ENCODE measurements around the gene TCOF1.
A peak's percentile ranks its signal among the peaks of the same experiment; 100 is the strongest.
"Not testable (repeated sequence)": the region's sequence is repeated elsewhere in the genome, so short reads cannot be mapped to it uniquely, and the experiment has no call there.

The TCOF1 gene

DNA sequence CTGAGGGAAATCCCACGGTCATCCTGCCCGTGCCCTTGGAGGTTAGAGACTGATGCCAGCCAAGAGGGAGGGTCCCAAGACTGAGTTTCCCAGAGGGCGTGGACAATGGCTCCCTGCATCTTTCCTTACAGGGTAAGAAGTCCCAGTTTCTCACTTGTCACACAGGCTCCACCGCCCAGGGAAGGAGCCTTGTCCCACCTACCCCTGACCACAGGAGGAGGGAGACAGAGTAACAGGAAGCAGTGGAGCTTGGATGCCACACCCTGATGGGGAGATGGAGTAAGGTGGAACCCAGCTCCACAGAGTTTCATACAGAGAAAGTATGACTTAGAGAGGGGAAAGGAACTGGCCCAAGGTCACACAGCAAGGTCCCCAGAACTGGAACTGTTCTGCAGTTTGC, 64.6 kb downstream of the TCOF1 start:
- Mint-ChIP-seq H3K36me3 (ENCODE audit: insufficient read depth) (no peaks in the 10 kb centered on the region), H3K4me3 (no peak overlapping the region), H3K9me3 (no peaks in the 10 kb centered on the region), H3K27me3 (no peaks in the 10 kb centered on the region), H3K4me1 (peaks cover 18% of the 10 kb centered on the region), H3K27ac (ENCODE audit: low read depth) (no peak overlapping the region)
- DNase-seq (ENCODE audit: low spot score in 2 of 2) (no peak), ATAC-seq (replicated peaks; ENCODE audit: extremely low read depth, poor library complexity, severe bottlenecking) (no peak)

DNA sequence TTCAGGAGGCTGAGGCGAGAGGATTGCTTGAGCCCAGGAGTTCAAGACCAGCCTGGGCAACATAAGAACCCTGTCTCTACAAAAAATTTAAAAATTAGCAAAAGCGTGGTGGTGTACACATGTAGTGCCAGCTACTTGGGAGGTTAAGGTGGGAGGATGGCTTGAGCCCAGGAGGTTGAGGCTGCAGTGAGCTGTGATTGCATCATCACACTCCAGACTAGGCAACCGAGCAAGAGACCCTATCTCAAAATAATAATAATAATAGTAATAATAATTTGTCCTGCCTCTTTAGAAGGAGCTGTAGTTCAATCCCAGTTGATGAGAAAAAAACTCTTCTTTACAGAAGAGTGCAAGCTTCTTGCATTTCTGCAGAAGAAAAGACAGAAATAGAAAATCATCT, 65.3 kb downstream of the TCOF1 start:
- DNase-seq (ENCODE audit: low spot score in 2 of 2) (no peak), ATAC-seq (replicated peaks; ENCODE audit: extremely low read depth, poor library complexity, severe bottlenecking) (no peak)
- peaks cover 18% of the 10 kb centered on the region for H3K4me1 Mint-ChIP-seq
- H3K4me3 Mint-ChIP-seq, result no peak overlapping the region
- no peaks in the 10 kb centered on the region for H3K36me3 Mint-ChIP-seq (ENCODE audit: insufficient read depth)
- H3K27me3 Mint-ChIP-seq, result peaks cover 4% of the 10 kb centered on the region
- no peaks in the 10 kb centered on the region for H3K9me3 Mint-ChIP-seq
- H3K27ac Mint-ChIP-seq (ENCODE audit: low read depth), result no peak overlapping the region

DNA sequence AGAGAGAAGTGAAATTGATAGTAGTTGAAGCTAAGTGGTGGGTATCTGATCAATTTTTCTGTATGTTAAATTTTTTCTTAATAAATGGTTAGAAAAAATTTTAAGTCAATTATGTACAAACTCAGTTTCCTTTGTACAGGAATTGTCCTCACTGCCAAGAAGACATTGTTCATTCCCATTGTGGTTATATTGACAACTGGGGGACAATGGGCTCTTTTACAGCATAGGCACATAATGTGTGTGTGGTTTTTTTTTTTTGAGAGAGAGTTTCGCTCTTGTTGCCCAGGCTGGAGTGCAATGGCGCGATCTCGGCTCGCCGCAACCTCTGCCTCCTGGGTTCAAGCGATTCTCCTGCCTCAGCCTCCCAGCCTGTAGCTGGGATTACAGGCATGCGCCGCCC, 68.7 kb downstream of the TCOF1 start:
- not testable (repeated sequence) for H3K4me1 Mint-ChIP-seq; H3K27ac Mint-ChIP-seq (ENCODE audit: low read depth); H3K4me3 Mint-ChIP-seq; DNase-seq (ENCODE audit: low spot score in 2 of 2); H3K9me3 Mint-ChIP-seq; H3K36me3 Mint-ChIP-seq (ENCODE audit: insufficient read depth); ATAC-seq (replicated peaks; ENCODE audit: extremely low read depth, poor library complexity, severe bottlenecking)
- H3K27me3 Mint-ChIP-seq, result peaks cover 10% of the 10 kb centered on the region

DNA sequence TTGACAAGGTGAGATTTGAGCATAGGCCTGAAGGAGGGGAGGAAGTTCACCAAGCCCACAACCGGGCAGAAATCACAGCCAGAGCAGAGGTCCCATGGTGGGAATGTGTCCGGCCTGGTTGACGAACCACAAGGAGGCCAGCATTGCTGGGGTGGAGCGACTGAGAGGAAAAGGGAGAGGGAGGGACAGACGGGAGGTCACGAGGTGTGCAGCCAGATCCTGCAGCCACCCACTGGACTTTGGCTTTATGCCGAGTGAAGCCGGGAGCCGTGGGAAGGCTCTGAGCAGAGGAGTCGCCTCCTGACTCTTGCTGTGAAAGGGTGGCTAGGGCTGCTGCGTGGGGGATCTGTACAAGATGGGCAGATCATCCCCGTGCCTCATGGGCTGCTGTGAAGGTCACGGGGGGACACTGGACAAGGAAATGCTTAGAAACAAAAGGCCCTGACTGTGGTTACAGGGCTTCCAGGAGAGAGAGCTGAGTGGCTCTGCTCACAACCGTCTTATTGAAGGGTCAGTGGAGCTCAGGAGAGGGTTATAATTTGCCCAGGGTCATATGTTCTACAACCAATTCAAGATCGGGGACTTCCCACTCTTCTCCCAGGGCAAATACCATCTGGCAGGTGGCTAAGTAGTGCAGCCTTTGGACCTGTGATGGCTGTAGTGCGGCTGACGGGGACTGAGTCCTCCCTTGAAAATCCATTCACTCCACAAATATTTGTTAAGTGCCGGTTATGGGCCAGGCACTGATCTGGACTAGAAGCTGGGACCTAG, 70.8 kb downstream of the TCOF1 start:
- no peaks in the 10 kb centered on the region for H3K4me1 Mint-ChIP-seq
- no peak overlapping the region for H3K4me3 Mint-ChIP-seq
- no peak for DNase-seq (ENCODE audit: low spot score in 2 of 2)

DNA sequence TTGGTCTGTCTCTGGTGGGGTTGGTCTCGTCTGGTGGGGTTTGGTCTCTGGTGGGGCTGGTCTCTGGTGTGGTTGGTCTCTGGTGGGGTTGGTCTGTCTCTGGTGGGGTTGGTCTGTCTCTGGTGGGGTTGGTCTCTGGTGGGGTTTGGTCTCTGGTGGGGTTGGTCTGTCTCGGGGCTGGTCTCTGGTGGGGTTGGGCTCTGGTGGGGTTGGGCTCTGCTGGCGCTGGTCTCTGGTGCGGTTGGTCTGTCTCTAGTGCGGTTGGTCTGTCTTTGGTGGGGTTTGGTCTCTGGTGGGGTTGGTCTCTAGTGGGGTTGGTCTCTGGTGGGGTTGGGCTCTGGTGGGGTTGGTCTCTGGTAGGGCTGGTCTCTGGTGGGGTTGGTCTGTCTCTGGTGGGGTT, 71.5 kb downstream of the TCOF1 start:
- Mint-ChIP-seq H3K27me3 (peaks cover 10% of the 10 kb centered on the region), H3K36me3 (ENCODE audit: insufficient read depth) (peaks cover 3% of the 10 kb centered on the region), H3K9me3 (no peaks in the 10 kb centered on the region), H3K27ac (ENCODE audit: low read depth) (peak overlapping the region; percentile 60), H3K4me3 (no peak overlapping the region), H3K4me1 (no peaks in the 10 kb centered on the region)
- ATAC-seq (replicated peaks; ENCODE audit: extremely low read depth, poor library complexity, severe bottlenecking) (no peak), DNase-seq (ENCODE audit: low spot score in 2 of 2) (no peak)

More for the DNA sequence above, 70.8 kb downstream of the TCOF1 start:
- no peak for ATAC-seq (replicated peaks; ENCODE audit: extremely low read depth, poor library complexity, severe bottlenecking)
- peaks cover 10% of the 10 kb centered on the region for H3K27me3 Mint-ChIP-seq
- no peaks in the 10 kb centered on the region for H3K9me3 Mint-ChIP-seq
- peak overlapping the region; percentile 60 for H3K27ac Mint-ChIP-seq (ENCODE audit: low read depth)
- peaks cover 3% of the 10 kb centered on the region for H3K36me3 Mint-ChIP-seq (ENCODE audit: insufficient read depth)

DNA sequence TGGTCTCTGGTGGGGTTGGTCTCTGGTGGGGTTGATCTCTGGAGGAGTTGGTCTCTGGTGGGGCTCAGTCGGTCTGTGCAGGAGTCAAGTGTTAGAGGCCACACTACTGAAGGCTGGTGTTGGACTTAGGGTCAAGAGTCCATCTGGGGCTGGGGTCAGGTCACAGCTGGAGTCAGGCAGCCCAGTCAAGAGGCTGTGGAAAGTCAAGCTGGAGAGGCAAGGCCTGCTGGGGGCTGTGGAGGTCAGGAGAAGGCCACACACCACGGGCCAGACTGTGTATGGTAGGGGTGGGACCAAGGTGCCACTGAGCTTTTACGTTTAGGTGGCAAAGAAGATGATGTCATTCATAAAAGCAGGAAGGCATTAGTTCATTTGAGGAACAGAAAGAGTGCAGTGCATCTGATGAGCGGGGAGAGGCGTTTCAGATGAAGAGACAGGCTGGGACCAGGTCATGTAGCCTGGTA, 71.9 kb downstream of the TCOF1 start:
- peaks cover 3% of the 10 kb centered on the region for H3K36me3 Mint-ChIP-seq (ENCODE audit: insufficient read depth)
- H3K4me1 Mint-ChIP-seq, result no peaks in the 10 kb centered on the region
- peak overlapping the region; percentile 60 for H3K27ac Mint-ChIP-seq (ENCODE audit: low read depth)
- no peak for ATAC-seq (replicated peaks; ENCODE audit: extremely low read depth, poor library complexity, severe bottlenecking)
- no peaks in the 10 kb centered on the region for H3K9me3 Mint-ChIP-seq
- peaks cover 10% of the 10 kb centered on the region for H3K27me3 Mint-ChIP-seq
- H3K4me3 Mint-ChIP-seq, result no peak overlapping the region
- DNase-seq (ENCODE audit: low spot score in 2 of 2), result no peak

DNA sequence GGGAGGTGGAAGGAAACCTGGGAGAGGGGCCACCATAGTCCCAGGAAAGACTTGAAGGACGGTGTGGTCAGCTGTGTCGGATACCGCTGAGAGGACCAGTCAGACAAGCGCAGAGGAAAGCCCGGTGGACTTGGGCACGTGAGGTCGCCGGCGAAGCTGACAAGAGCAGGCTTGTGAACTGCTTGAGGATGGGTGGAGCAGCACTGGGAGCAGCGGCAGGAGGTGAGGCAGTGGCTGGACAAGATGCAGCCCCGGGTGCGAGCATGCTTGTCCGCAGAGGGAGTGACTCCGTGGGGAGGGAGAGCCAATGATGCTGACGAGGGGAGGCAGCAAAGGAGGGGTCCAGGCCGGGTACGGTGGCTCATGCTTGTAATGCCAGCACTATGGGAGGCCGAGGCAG, 73.6 kb downstream of the TCOF1 start:
- Mint-ChIP-seq H3K27ac (ENCODE audit: low read depth) (no peak overlapping the region), H3K4me3 (no peak overlapping the region), H3K4me1 (peaks cover 4% of the 10 kb centered on the region), H3K36me3 (ENCODE audit: insufficient read depth) (peaks cover 3% of the 10 kb centered on the region), H3K27me3 (peaks cover 10% of the 10 kb centered on the region), H3K9me3 (no peaks in the 10 kb centered on the region)
- DNase-seq (ENCODE audit: low spot score in 2 of 2) (no peak), ATAC-seq (replicated peaks; ENCODE audit: extremely low read depth, poor library complexity, severe bottlenecking) (no peak)

DNA sequence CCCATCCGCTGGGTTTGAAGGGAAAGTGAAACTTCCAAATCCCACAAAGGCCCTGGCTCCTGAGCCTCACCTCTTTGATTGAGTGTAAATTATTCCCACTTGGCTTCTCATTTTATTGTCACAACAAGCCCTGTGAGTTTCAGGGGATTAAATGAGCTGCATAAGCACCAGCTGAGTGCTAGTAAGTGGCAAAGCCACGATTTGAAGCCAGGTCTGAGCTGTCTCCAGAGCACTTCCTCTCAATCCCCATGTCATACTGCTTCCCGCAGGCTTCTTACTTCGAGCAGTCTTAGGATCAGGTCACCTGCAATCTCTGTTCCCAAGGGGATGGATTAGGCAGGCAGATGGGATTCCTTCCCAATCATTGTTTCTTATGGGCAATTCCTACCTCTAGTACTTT, 74.1 kb downstream of the TCOF1 start:
- Mint-ChIP-seq H3K27me3 (peaks cover 10% of the 10 kb centered on the region), H3K36me3 (ENCODE audit: insufficient read depth) (peaks cover 5% of the 10 kb centered on the region), H3K27ac (ENCODE audit: low read depth) (no peak overlapping the region), H3K9me3 (no peaks in the 10 kb centered on the region), H3K4me3 (no peak overlapping the region), H3K4me1 (peaks cover 9% of the 10 kb centered on the region)
- DNase-seq (ENCODE audit: low spot score in 2 of 2) (no peak), ATAC-seq (replicated peaks; ENCODE audit: extremely low read depth, poor library complexity, severe bottlenecking) (no peak)

DNA sequence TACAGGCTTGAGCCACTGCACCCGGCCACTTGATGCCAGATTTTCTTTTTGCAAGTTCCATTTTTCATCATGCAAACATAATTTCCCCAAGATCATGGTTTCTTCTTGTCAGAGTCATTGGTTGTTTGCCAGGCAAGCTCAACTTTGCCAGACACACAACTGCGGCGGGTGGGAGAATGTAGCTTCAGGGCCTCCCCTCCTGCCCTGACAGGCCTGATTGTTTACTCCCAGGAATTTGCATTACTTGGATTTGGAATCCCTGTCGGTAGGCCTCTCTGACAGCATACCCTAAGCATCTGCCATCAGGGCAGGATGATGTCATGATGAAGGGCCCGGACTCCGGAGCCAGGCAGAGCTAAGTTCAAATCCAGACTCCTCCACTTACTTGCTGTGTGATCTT, 77.0 kb downstream of the TCOF1 start:
- Mint-ChIP-seq H3K27ac (ENCODE audit: low read depth) (no peak overlapping the region), H3K27me3 (no peaks in the 10 kb centered on the region), H3K36me3 (ENCODE audit: insufficient read depth) (peaks cover 5% of the 10 kb centered on the region), H3K9me3 (no peaks in the 10 kb centered on the region), H3K4me3 (no peak overlapping the region), H3K4me1 (peaks cover 9% of the 10 kb centered on the region)
- DNase-seq (ENCODE audit: low spot score in 2 of 2) (no peak), ATAC-seq (replicated peaks; ENCODE audit: extremely low read depth, poor library complexity, severe bottlenecking) (no peak)

DNA sequence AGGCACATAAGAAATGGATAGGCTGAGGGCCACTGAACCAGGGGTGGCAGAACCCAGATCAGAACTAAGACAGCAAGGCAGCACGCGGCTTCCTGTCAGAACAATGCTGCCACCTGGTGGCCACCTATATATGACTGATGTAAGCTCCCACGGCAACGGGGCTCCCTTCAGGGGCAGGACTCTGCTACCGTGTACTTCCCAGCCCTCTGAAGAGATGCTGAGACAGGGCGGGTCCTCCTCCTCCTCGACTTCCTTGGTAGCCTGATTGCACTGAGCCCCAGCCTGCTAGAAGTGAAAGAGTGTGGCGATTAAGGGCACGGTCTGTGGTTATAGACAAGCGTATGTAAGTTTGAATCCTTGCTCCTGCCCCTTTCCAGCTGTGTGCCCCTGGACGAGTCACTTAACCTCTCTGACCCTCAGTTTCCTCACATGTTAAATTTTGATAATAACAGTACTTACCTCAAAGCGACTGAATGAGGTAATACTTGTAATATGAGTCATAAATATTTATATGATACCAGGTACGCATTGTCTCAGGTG, 78.7 kb downstream of the TCOF1 start:
- no peaks in the 10 kb centered on the region for H3K27me3 Mint-ChIP-seq
- H3K9me3 Mint-ChIP-seq, result no peaks in the 10 kb centered on the region
- peaks cover 2% of the 10 kb centered on the region for H3K36me3 Mint-ChIP-seq (ENCODE audit: insufficient read depth)
- peaks cover 9% of the 10 kb centered on the region for H3K4me1 Mint-ChIP-seq
- DNase-seq (ENCODE audit: low spot score in 2 of 2) (peak; percentile 85 to 90), ATAC-seq (replicated peaks; ENCODE audit: extremely low read depth, poor library complexity, severe bottlenecking) (peak; percentile 94)
- H3K27ac Mint-ChIP-seq (ENCODE audit: low read depth), result peak overlapping the region; percentile 88
- H3K4me3 Mint-ChIP-seq, result peak overlapping the region; percentile 51

DNA sequence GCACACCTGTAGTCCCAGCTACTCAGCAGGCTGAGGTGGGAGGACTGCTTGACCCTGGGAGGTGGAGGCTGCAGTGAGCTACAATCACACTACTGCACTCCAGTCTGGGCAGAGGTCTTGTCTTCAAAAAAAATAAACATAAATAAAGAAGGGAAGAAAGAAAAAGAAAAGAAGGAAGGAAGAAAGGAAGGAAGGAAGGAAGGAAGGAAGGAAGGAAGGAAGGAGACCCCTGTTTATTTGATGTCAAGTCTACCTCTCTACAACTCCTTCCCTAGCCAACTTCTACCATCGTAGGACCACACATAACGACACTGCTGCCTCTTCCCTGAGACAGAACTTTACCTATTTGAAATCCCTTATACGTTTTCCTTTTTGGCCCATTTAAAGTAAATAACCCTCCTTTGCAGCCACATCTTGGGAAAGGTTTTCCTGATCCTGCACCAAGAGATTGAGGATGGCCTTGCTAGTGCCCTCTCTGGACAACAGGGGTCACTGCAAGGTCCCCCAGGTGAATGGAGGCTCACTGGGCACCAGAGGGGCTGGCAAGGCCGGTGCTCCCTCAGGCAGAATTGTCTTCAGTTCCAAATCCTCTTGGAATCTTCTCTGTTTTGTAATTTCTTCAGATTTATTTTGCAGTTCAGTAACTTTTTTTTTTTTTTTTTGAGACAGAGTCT, 81.5 kb downstream of the TCOF1 start:
- no peak overlapping the region for H3K27ac Mint-ChIP-seq (ENCODE audit: low read depth)
- ATAC-seq (replicated peaks; ENCODE audit: extremely low read depth, poor library complexity, severe bottlenecking) (no peak), DNase-seq (ENCODE audit: low spot score in 2 of 2) (no peak)
- no peak overlapping the region for H3K4me3 Mint-ChIP-seq
- no peaks in the 10 kb centered on the region for H3K27me3 Mint-ChIP-seq
- peaks cover 9% of the 10 kb centered on the region for H3K4me1 Mint-ChIP-seq
- peaks cover 11% of the 10 kb centered on the region for H3K36me3 Mint-ChIP-seq (ENCODE audit: insufficient read depth)
- H3K9me3 Mint-ChIP-seq, result no peaks in the 10 kb centered on the region

DNA sequence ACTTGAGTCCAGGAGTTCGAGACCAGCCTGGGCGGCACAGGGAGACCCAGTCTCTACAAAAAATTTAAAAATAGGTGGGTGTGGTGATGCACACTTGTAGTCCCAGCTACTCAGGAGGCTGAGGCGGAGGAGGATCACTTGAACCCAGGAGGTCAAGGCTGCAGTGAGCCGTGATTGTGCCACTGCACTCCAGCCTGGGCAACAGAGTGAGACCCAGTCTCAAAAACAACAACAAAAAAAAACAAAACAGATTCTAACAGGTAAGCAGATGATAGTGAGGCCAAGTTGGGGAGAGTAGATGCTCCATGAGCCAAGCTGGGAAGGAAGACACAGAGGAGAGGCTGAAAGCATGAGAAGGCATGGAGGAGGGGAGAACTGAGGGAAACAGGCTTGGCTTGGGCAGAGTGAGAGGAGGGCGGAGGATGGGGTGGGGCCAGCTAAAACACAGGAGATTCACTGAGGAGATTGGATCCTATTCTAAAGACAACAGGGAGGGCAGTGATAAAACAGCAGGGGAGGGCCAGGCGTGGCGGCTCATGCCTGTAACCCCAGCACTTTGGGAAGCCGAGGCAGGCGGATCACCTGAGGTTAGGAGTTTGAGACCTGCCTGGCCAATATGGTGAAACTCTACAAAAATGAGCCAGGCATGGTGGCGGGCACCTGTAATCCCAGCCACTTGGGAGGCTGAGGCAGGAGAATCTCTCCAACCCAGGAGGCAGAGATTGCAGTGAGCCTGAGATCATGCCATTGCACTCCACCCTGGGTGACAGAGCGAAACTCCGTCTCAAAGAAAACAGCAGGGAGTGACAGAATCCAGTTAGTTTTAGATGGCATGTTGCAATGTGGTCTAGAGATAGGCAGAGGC, 83.7 kb downstream of the TCOF1 start:
- DNase-seq (ENCODE audit: low spot score in 2 of 2) (no peak), ATAC-seq (replicated peaks; ENCODE audit: extremely low read depth, poor library complexity, severe bottlenecking) (no peak)
- peaks cover 7% of the 10 kb centered on the region for H3K4me1 Mint-ChIP-seq
- H3K27me3 Mint-ChIP-seq, result no peaks in the 10 kb centered on the region
- no peak overlapping the region for H3K4me3 Mint-ChIP-seq
- peaks cover 31% of the 10 kb centered on the region for H3K36me3 Mint-ChIP-seq (ENCODE audit: insufficient read depth)
- H3K9me3 Mint-ChIP-seq, result no peaks in the 10 kb centered on the region
- H3K27ac Mint-ChIP-seq (ENCODE audit: low read depth), result peak overlapping the region; percentile 9
